PFSK-1 (cell line): ENCODE measurements around the gene RUNX3.

Experiments used
- POLR2AphosphoS5 ChIP-seq: IDR thresholded peaks from 2 replicates; pipeline ENCODE4 v1.6.1; 2012; ENCODE audit warnings: low read depth, mild to moderate bottlenecking, control low read depth, low read length, moderate library complexity
- SIN3A ChIP-seq: IDR thresholded peaks from 2 replicates; pipeline ENCODE4 v1.6.1; 2012; ENCODE audit warnings: mild to moderate bottlenecking, low read length, moderate library complexity, borderline replicate concordance; ENCODE audit not compliant: insufficient read depth
- TF ChIP-seq, protein P1 (sequence below), 2 experiments: IDR thresholded peaks; 2 replicates each; pipeline versions ENCODE4 v1.6.1 to v1.8.0; 2011 to 2012; ENCODE audit warnings: low read depth in 2 of 2, low read length in 2 of 2, control low read depth in 1 of 2, inconsistent platforms in 1 of 2, mild to moderate bottlenecking in 1 of 2, moderate library complexity in 1 of 2; ENCODE audit not compliant: insufficient read depth in 1 of 2

DNA sequence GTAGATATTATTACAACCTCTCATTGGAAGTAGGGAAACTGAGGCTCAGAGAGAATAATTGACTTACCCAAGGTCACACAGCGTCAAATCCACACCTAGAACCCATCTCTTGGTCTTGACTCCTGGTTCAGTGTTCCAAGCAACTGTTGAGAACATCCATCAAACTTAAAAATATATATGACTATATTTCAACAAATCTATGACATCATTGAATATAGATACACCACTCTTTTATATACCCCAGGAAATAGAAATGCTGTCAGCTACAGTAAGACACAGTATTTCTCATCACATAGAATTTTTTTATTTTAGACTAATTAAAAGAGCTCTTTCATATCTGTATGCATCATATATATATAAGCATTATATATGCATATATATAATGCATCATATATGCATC lies 56.9 kb downstream of the RUNX3 start:
- TF ChIP-seq, protein P1, sequence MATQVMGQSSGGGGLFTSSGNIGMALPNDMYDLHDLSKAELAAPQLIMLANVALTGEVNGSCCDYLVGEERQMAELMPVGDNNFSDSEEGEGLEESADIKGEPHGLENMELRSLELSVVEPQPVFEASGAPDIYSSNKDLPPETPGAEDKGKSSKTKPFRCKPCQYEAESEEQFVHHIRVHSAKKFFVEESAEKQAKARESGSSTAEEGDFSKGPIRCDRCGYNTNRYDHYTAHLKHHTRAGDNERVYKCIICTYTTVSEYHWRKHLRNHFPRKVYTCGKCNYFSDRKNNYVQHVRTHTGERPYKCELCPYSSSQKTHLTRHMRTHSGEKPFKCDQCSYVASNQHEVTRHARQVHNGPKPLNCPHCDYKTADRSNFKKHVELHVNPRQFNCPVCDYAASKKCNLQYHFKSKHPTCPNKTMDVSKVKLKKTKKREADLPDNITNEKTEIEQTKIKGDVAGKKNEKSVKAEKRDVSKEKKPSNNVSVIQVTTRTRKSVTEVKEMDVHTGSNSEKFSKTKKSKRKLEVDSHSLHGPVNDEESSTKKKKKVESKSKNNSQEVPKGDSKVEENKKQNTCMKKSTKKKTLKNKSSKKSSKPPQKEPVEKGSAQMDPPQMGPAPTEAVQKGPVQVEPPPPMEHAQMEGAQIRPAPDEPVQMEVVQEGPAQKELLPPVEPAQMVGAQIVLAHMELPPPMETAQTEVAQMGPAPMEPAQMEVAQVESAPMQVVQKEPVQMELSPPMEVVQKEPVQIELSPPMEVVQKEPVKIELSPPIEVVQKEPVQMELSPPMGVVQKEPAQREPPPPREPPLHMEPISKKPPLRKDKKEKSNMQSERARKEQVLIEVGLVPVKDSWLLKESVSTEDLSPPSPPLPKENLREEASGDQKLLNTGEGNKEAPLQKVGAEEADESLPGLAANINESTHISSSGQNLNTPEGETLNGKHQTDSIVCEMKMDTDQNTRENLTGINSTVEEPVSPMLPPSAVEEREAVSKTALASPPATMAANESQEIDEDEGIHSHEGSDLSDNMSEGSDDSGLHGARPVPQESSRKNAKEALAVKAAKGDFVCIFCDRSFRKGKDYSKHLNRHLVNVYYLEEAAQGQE (IDR thresholded peaks at IDR 0.05; ENCODE audit: insufficient read depth in 1 of 2, low read depth in 2 of 2, low read length in 2 of 2) = no peak
- TF ChIP-seq SIN3A (no peak), POLR2AphosphoS5 (no peak)
